Kasumi-1 (cell line): Measurements from ENCODE around the gene RPN1.

Experiments used
- DNase-seq, 2 experiments: peaks; one replicate each; lab custom pipeline; 2025; lab: John Stamatoyannopoulos, UW

RPN1 gene

GRCh38 chr3:128578346-128578745, 72.3 kb downstream of the RPN1 start:
- DNase-seq = no peak

GRCh38 chr3:128577711-128578110, 72.9 kb downstream of the RPN1 start:
- no peak for DNase-seq

GRCh38 chr3:128576290-128576689, 74.3 kb downstream of the RPN1 start:
- no peak for DNase-seq

- DNase-seq = no peak
Observed at GRCh38 chr3:128575777-128576176, 74.8 kb downstream of the RPN1 start.

- no peak for DNase-seq
Observed at GRCh38 chr3:128573707-128574162, 76.9 kb downstream of the RPN1 start.

- DNase-seq = no peak
Observed at GRCh38 chr3:128573160-128573559, 77.5 kb downstream of the RPN1 start.

GRCh38 chr3:128572644-128573105, 77.9 kb downstream of the RPN1 start:
- peak; percentile 15 to 21 for DNase-seq

GRCh38 chr3:128572013-128572412, 78.6 kb downstream of the RPN1 start:
- DNase-seq = no peak
